ENCODE results near the gene TSC22D1. TPM values are rescaled to one million over a fixed set of nuclear protein-coding genes. Genes with fewer than 3 reads are reported as not detected.

The TSC22D1 gene
- total RNA-seq, 1 donor from 2014 or later = 144 TPM

DNA sequence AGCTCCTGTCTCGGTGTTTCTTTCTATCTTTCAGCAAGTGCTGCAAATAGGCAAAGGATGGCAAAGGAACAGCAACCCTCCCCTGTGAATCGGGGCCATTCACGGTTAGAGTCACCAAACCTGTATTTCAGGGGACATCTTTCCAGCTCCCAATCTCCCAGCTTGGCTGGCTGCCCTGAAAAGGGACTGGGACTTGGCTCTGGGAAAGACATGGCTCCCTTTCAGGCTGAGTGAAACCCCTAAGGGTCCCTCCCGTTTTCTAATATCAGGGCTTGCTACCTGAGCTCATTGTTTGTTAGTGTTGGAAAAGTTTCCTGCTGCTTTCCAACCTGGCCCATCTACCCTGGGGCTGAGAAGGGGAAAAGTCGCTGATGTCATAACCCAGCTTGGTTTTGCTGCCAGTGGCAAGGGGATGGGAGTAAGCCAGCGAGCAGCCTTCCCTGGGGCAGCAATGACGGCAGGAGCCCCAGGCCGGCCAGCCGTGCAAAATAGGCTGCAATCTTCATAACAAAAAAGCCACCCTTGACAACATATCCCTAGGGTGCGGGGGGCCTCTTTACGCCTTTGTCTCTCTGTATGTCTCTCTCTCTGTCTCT, 172.6 kb downstream of the TSC22D1 start:
- DNase-seq = peak; percentile 66

DNA sequence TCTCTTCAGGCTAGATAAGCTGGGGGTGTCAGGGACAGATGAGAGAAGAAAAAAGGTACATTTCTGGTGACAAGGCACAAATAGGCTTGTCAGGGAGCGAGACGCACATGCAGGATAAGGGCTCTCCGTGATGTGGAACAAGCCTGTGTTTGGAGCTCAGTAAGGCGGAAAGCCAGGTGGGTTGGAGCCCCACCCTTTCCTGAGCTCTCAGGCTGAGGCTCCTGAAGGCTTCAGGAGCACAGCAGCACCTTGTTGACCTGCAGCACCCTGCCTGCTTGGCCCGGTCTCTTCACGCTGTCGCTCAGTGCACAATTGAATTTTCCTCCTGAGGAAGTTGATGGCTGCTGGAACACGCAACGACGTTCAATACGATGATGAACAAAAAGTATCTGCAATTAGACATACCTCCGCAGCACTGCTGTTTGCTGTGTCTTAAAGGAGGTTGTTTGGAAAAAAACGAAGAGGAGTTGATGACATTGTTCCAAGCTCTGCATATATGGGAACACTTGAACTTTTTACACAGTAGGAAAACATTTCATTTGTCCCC, 173.2 kb downstream of the TSC22D1 start:
- peak; percentile 40 for DNase-seq

DNA sequence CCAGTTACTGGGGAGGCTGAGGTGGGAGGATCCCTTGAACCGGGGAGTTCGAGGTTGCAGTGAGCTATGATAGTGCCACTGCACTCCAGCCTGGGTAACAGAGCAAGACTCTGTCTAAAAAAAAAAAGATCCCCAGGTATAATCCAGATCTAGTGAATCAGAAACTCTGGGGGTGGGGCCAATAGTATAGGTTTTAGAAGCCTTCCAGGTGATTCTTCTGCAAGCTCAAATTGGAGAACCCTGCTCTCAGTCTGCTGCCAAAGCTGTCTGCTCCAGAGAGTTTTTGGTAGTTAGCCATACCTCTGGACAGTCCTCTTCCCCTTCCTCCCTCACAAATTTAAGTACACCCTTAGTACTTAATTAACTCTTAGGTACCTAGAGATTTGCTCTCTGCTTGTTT, 174.6 kb downstream of the TSC22D1 start:
- no peak for DNase-seq

DNA sequence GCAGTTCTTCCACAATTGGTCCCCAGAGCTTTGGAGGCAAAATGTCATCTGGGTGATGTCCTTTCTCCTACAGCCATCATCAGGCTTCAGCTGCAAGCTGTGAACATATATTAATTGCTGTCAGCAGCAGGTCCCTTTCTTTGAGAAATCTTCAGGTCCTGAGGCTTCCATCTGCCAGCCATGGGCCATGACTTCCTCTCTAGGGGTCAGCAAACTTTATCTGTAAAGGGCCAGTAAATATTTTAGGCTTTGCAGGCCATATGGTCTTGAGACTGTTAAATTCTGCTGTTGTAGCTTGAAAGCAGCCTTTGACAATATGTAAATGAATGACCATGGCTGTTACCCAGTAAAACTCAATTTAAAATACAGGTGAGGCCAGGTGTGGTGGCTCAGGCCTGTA, 175.4 kb downstream of the TSC22D1 start:
- no peak for DNase-seq

DNA sequence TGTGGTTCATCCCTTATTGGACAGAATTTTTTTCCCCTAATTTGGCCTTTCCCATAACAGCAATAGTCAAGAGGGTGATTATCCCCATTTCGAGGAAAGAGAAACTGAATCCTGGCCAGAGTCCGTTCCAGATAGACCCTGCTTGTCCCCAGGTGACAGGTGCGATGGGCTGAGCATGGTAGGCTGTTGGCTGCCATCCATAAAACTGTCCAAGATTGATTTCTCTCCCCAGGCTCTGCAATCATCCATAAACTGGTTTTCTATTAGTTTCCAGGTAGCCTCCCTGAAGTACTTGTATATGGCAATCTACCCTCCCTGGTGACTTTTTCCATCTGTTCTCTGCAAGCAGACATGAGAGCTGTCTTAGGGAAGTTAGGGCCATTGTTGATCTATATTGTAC, 177.1 kb downstream of the TSC22D1 start:
- no peak for DNase-seq

DNA sequence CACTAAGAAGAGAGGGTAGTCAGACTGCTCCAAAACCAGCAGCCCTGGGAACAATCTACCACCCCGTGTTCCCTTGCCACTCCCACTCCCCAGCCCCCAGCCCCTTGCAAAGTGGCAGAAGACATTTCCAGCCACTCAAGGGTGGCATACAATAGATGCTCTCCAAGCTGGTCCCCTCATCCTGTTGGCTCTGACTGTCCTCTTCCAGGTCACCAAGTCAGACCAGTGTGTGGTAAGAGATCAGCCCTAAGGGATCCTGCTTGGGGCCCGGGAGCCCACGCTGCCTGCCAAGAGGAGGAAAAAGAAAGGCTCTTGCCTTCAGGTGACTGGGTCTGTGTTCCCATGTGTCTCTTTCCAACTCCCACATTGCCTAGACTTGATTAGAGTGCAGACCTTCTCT, 177.5 kb downstream of the TSC22D1 start:
- no peak for DNase-seq

DNA sequence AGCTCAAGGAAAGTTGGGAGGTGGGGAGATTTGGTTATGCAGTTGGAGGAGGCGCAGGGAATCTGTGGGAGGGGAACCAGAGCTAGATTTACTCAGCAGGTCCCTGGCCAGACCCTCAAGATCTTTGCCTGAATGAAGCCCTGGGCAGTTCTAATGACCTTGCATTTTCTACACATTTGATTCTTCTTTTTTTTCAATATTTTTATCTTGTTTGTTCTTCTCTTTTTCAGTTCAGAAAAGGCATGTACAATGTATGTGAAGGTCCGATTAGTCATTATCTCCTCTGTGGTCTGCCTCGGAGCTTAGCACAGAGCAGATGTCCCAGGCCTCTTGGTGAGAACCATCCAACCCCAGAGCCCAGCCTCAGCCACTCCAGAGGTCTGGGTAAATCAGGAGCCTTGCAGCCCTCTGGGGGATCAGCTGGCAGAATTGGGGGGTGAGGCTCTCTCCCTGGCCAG, 178.3 kb downstream of the TSC22D1 start:
- DNase-seq = no peak

DNA sequence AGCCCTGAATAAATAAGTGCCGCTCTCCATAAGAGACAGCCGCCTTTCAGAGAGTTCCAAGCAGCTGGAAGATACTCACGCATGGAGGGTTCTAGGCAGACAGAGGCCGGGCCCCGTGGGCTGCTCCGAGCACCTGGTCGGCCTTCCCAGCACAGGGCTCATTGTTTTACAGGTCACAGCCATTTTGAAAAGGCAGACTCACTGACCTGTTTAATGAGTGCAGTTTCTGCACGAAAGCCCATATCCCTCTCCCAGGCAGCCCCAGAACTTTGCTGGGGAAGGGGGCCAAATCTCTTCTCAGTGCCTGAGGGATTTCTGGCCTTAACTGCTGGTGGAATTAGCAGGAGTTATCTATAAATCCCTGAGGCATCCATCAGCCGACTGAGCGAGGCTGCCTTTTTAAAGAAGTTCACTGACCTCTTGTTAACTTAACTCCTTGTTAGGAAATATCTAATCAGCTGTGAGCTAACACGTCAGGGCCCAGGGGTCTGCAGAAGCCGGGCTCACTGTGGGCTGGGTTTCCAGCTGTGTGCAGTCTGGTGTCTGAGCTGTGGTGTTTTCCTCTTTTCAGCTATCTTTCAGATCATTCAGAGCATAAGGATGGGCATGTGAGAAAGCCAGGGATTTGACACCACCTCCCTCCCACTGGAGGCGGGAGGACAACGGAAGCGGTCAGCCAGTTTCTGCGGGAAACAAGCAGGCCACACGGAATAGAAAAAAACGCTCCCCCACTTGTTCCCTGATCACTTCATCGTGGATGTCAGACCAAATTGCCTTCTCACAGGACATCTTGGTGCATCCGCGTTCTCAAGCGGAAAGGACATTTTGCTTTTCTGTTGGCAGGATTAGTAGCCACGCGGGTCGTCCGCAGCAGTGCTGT, 179.2 kb downstream of the TSC22D1 start:
- peak; percentile 70 for DNase-seq

DNA sequence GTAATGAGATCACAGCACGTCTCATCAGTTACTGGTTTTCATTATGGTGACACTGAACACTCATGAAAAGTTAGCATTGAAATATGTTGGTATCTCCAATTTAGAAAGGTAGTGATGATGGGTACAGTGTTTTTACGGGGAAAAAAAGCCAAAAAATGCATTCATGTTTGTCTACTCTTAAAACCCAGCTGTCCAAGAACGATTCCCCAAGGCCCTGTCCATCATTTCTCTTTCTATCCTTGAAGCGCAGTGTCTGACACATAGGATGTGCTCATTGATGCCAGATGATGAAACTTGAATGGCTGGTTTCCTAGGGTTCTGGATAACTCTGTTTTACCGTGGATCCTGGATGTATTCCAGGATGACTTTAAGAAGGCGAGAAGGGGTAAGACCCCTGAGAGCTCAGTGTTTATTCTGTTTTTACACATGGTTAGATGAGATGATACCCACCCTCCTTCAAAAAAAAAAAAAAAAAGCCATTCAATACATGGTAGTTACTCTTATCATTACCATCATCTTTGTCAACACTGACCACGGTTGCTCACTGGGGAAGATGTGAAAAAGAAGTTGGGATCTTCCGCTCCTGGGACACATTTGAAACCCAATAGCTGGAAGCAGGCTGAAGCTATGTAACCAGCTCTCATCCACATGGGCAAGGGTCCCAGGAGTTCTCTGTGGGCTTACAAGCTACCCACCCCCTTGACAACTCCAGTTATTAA, 180.0 kb downstream of the TSC22D1 start:
- no peak for DNase-seq

DNA sequence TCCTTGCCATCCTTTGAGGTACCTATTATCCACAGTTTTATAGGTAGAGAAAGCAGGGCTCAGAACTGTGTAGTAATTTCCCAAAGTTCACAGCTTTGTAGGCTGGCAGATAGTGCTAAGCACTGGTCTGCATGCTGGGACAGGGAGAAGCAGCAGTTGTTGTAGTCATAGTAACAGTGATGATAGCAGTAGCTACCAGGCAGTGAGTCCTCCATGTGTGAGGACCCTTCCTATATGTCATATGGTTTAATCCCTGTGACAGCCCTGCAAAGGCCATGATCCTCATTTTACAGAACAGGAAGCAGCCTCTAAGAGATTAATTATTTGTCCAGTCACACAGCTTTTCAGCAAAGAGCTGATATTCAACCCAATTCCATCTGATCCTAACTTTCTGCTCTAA, 181.5 kb downstream of the TSC22D1 start:
- DNase-seq = no peak

DNA sequence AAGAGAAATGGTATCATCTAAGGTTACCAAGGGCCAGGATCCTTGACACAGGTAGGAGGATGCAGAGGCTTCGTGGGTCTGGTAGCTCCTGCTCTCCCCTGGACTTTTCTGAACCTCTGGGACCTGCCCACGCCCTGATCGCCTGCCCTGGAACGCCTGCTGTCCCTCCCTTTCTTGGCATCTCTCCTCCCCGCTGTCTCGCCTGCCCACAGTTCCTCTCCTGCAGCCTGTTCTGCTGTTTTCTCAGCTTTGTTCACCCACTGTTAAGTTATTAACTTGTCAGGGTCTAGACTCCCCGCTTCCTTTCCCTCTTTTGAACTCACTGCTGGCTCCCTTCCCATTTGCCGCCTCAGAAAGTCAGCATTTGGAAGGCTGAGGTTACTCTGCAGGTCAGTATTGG, 182.7 kb downstream of the TSC22D1 start:
- DNase-seq = no peak

DNA sequence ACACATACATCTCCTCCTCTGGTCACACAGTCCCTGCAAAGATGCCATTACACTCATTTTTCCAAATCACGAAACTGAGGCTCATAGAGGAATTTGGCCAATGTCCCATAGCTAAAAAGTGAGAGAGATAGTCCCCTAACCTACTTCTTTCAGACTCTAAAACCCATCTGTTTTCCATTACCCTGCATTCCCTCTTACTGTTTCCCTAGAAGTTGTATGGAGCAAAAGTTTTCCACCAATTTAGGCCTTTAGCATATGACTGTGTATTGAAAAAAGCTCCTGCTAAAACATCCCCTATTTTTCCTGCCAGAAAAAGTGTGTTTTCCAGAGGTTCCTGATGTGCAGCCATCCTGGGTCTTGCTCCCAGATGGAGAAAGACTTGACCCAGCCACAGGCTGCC, 186.3 kb downstream of the TSC22D1 start:
- DNase-seq = no peak

DNA sequence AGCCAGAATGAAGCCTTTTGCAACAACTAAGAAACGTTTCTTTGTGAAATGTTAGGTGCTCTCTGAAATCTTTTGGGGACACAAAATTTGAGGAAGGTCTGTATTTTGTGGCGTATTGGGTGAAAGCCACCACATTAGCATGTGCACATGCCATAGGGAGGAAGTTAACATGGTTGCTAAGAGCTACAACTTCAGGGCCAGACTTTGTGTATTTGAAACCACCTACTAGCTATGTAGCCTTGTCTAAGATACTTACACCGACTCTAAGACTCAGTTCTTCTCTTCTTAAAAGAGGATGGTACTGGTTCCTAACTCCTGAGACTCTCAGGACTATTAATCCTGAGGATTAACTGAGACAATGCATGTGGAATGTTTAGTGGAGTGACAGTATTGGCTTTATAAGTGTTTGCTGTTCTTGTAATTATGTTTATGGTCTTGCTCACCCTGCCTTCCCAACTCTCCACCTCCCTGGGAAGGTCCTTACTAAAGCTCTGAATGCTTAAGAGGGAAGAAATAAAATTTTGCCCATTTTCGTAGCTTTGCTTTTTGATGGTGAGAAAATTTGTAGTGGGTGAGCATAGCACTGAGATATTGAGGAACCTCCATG, 187.0 kb downstream of the TSC22D1 start:
- DNase-seq = no peak

DNA sequence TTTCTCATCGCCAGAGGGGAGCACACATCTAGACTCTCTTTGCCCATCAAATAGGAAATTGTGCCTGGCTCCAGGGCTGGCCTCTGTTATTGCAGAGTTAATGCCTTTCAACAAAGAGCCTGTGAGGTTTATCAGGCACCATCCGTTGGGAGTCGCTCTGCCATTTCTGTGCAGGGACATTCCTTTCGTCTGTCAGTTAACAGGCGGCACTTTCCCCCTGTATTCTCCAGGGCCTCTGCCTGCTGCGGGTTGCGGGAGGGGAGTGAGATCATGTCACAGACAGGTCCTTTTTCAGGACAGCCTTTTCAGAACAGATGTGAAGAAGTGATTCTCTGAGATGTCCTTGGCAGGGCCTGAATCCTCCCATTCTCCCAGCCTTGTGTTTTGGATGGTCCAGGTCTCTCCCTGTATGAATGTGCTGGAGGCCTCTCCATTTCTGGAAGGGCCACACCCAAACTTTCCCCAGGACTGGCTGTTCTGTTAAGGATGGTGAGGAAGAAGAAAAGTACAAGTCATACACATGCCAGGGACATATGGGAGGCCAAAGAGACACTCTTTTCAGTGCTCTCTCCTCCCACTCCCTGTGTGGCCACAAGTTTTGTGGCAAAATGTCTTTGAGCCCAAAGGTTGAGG, 187.6 kb downstream of the TSC22D1 start:
- DNase-seq = peak; percentile 29

DNA sequence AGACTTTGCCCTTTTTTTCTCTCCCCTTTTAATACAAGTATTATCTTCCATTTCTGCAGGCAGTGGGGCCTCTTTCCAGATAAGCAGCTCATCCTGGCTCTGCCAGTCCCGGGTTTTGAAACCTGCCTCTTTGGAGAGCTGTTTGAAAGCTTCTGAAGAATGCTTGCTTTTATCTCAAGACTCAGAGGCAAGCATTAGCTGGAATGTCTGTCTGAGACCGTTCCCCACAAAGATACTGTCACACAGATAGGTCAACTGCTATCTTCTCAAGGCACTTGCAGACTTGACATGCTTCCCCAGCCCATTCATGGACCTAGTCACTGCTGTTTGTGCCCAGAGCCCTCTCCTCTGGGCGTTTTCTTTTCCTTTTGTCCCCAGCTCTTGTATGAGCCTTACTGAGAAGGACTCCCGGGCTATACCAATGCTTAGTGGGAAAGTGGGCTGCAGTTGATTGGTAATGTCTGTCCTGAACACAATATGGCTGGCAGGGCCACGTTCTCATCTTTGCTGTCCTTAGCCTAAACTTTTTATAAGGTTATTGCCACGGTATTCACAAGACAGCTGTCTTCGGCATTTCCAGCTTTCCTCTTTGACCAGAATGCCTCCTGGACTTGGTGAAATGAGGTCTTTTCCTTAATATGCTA, 189.1 kb downstream of the TSC22D1 start:
- DNase-seq = no peak

DNA sequence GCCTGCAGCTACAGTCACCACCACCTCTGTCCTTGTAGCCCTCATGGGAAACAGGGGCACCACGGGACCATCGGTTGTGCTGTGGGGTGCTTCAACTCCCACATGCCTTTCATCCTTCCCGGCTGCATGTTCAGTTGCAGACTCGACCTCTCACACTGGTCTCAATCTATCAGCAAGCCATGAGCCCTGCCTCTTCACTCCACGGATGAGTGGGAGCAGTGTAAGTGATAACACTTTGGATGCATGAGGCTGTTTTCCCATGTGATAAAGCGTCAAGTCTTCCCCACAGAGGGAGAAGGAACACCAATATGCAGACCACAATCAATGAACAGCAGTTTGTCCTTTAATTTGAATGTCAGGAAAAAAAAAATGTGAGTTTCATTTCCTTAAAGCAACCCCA, 190.3 kb downstream of the TSC22D1 start:
- DNase-seq = no peak

DNA sequence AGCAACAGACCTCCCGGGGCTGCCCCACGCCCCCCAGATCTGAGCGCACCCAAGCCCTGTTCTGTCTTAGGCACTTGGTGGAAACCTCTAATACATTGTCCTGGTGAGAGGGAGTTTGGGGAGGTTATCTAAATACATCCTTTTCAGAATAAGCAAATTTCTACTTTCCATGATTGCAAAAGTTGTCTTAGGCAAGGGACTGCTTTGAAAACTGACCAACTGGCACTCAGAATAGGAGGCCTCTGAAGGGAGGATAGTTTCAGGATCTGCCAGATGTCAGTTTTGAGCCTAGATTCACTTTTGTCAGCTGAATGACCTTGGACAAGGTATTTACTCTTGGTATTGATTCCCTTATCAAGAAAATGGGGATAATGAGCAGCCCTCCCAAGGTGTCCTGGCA, 190.7 kb downstream of the TSC22D1 start:
- DNase-seq = no peak

DNA sequence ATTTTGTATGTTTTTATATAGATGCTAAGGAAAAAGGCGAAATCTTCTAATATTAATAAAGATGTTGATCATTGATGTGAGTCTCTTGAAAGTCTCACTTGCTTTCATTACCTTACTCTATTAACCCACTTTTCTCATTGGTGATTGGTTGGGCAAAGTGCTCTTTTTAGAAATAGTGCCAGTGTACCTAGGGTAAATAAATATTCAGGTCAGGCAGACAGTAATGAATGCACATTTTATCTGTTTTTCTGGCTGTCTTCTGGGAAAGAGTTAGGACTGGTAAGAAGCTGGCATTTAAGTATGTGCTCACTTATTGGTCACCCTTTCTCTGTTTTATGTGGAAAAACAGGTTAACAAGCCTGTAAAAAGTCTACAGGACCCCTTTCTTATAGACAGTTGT, 191.4 kb downstream of the TSC22D1 start:
- no peak for DNase-seq

DNA sequence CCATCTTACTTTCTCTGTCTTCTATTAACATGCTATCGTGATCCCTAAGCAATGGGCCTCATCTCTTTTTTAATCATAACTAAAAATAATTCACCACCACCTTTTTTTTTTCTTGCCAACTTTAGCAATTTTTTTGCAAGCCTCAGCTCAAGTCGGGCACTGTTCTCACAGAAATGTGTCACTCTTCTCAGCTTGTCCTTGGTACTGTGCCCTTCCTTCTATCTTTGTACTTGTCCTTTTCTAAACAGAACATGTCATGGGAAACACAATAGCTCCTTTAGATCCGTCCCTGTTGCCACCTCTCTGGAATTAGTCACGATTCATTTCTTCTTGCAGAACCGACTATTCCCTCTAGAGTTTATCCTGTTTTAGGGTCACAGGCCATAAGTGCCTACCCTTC, 192.2 kb downstream of the TSC22D1 start:
- no peak for DNase-seq

DNA sequence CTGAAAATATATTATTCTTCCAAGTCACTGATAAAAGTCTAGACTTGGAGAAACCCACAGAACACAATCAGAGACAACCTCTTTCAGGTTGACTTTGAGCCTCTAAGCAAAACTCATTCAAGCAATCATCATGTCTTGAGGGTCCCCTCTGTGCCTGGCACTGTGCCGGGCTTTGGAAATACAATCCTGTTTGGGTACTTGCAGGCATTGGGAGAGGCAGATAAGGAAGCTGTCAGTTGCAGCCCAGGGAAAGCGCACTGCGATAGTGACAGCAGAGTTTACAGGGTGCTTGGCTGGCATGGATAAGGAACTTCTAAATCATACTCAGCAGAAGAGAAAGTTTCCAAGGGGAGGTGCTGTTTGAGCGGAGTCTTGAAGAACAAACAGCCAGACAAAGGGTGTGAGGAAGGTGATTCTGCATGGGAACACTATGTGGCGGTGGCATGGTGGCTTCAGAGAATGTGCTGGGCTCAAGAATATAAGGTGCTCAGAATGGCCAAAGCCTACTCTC, 193.4 kb downstream of the TSC22D1 start:
- DNase-seq = no peak
